CD4-positive, alpha-beta T cell treated with Interleukin-17A for 1 hour (primary cell): ENCODE data around the gene FOXR1.
A peak's percentile ranks its signal among the peaks of the same experiment; 100 is the strongest.
"Not testable (repeated sequence)": the region's sequence is repeated elsewhere in the genome, so short reads cannot be mapped to it uniquely, and the experiment has no call there.

Experiments
- DNase-seq: peaks from one replicate; pipeline ENCODE4 v3.0.0-alpha.2; 2020

The FOXR1 gene

DNA sequence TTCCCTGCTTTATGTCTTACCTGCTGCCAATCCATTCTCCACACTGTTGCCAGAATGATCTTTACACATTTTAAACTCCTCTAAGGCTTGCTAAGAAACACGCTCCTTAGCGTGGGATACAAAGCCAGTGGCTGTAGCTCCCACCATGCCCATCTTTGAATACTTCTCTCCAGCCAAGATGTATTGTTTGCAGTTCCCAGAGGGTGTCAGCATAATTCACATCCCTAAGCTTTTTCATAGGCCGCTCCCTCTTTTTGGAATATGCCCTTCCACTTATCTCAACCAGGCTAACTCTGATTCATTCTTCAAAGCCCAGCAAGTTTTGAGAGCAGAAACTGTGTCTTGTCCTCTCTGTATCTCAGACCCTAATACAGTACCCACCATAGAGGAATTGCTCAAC, 23.6 kb upstream of the FOXR1 start:
- DNase-seq = no peak

- no peak for DNase-seq
Observed at GRCh38 chr11:118953265-118953664, 18.3 kb upstream of the FOXR1 start.

GRCh38 chr11:118953976-118954375, 17.6 kb upstream of the FOXR1 start:
- DNase-seq = not testable (repeated sequence)

DNA sequence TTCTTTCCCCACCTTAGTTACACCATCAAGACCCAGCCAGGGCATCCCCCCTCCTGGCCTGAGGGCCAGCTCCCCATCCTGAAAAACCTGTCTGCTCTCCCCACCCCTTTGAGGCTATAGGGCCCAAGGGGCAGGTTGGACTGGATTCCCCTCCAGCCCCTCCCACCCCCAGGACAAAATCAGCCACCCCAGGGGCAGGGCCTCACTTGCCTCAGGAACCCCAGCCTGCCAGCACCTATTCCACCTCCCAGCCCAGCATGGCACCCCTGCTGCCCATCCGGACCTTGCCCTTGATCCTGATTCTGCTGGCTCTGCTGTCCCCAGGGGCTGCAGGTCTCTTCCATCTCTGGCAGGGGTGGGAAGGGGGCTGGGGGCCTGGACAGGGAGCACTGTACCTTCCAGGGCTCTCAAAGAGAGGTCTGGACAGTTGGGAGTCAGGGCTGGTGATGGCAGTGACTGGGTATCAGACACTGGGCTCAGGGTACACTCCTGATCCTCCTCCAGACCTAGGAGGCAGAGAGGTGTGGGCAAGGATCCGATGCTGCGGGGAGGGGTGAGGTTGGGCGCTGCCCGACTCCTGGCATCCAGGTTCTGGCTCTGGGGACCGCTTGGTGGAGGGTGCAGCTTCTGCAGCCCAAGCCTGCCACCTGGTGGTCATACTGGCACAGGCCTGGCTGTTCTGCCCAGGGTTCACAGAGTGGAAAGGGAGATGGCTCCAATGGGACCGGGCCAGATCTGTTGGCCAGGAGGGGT, 15.3 kb upstream of the FOXR1 start, which contains the start of gene UPK2:
Gene UPK2 (plus strand): TSS at position 205 of the 753 bp plus-strand sequence. CDS start 53 bp downstream, at position 258.
- peak; percentile 89 for DNase-seq

- no peak for DNase-seq
Observed at GRCh38 chr11:118956847-118957469, 14.6 kb upstream of the FOXR1 start.

- no peak for DNase-seq
Observed at GRCh38 chr11:118957549-118957948, 14.0 kb upstream of the FOXR1 start.

- no peak for DNase-seq
Observed at GRCh38 chr11:118957968-118958367, 13.6 kb upstream of the FOXR1 start.

DNA sequence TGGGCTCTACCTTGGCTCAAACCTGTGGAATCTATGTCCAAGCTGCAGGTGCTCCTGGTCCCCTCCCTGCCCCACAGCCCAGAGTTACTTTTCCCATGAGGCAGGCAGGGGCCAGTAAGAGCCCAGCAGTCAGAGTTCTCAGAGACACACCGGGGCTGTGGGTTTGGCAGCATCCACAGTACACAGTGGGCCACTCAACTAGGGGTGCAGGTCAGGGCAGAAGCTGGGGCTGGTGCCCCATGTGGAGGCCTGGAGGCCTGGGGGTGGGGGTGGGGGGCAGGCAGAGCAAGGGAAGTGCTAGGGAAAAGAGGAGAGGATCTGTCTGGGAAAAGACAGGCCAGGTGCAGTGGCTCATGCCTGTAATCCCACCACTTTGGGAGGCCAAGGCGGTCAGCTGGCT, 13.0 kb upstream of the FOXR1 start:
- DNase-seq = no peak

GRCh38 chr11:118961189-118961588, 10.4 kb upstream of the FOXR1 start:
- no peak for DNase-seq

GRCh38 chr11:118961591-118961990, 10.0 kb upstream of the FOXR1 start:
- no peak for DNase-seq

DNA sequence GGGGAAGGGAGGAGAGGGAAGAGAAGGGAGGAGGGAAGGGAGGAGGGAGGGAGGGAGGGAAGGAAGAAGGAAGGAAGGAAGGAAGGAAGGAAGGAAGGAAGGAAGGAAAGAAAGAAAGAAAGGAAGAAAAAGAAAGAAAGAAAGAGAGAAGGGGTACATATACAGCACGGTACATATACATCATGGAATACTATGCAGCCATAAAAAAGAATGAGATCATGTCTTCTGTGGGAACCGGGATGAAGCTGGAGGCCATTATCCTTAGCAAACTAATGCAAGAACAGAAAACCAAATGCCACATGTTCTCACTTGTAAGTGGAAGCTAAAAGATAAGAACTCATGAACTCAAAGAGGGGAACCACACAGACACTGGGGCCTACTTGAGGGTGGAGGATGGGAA, 2.1 kb upstream of the FOXR1 start:
- not testable (repeated sequence) for DNase-seq

GRCh38 chr11:118973985-118974384, 2.4 kb downstream of the FOXR1 start:
- no peak for DNase-seq

DNA sequence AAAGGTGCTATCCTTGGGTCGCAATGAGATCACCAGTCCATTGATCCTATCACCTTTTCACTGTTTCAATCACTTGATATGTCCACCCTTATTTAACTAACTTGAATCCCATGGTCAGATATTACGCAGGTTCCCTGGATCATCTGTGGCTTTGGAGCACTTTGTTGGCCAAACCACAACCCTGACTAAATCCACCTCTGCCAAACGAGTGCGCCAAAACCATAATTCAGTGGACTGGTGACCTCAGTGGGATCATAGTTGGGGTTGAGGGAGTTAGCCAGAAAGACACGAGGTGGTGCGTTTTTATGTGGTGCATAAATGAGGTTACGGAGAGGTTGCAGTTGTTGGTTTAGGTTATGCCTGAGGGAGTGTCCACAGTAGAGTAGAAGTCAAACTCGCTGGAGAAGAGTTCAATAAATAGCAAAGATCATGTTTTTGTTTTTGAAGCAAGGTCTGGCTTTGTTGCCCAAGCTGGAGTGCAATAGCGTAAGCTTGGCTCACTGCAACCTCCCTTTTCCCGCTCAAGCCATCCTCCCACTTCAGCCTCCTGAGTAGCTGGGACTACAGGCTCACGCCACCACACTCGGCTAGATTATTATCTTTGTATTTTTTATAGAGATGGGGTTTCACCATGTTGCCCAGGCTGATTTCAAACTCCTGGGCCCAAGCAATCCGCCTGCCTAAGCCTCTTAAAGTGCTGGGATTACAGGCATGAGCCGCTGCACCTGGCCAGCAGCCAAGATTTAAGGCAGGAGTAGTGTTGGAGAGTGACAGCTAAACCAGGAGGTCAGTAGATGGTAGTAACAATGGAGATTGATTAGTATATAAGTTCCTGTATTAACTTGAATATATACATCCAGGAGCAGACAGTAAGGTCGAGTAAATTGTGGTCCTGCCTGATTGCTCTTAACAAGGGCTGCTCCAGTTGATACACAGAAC, 4.5 kb downstream of the FOXR1 start:
- no peak for DNase-seq

- DNase-seq = no peak
Observed at GRCh38 chr11:118979434-118979833, 7.9 kb downstream of the FOXR1 start.

GRCh38 chr11:118980191-118980881, 8.8 kb downstream of the FOXR1 start:
- no peak for DNase-seq

GRCh38 chr11:118984337-118984736, 12.8 kb downstream of the FOXR1 start:
- not testable (repeated sequence) for DNase-seq

DNA sequence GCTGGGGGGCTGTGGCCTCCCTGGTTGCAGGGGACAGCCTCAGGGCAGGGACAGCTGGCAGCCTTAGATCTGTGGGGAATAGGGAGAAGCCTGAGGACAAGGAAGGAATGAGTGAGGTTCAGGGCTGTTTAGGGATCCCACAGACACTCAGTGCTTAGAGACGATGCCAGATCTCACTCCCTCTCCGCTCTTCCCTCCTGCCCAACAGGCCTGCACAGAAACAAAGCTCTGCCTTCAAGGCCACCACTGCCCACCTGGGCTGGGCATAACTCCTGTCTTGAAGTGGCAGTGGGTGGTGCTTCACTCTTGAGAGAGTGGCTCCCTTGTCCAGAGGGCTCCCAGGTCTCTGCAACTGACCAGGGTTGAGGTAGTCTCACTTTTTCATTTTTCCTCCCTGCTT, 13.3 kb downstream of the FOXR1 start:
- DNase-seq = no peak

GRCh38 chr11:118988280-118988679, 16.7 kb downstream of the FOXR1 start:
- no peak for DNase-seq

- not testable (repeated sequence) for DNase-seq
Observed at GRCh38 chr11:118991486-118992038, 20.0 kb downstream of the FOXR1 start.

DNA sequence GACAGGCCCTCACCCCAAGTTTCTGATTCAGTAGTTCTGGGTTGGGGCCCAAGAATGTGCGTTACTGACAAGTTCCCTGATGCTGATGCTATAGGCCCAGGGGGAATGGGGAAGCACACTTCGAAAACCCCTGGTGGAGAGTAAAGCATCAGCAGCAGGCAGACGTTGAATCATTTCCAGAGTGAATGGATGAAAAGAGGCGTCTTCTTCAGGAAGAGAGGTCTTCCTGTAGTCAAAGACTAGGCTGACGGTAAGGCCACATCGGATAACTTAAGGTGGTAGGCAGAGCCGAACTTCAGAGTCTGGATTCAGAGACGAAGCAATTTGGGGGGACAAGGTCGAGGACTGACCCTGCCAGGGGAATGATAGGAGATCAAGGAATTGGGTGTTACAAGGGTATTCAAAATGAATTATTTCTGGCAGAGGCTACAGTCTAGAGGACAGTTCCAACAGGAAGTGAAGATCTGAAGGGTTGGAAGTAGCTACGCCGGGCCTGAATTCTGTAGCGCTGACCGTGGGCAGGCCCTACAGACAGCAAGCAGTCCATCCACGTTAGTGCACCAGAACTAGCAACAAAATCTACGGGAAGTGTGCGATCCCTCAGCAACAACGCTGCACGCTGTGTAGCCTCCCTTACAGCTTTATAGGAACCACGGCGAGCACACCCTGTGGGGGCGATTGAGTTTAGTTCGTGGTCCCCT, 25.5 kb downstream of the FOXR1 start:
- DNase-seq = peak; percentile 59

- DNase-seq = peak; percentile 96
Observed at GRCh38 chr11:118997627-118998387, 26.2 kb downstream of the FOXR1 start, which contains the start of gene CENATAC. CENATAC (plus strand) TSS chr11:118998138; CDS start chr11:118998198, 60 bp downstream.
